T47D (cell line): ENCODE data around the gene KRAS.

Experiments
- DNase-seq, 2 experiments: peaks; one replicate each; pipeline versions ENCODE4 v3.0.0 to v3.0.0-alpha.2; 2011 to 2012; ENCODE audit warnings: low read depth in 1 of 2, low spot score in 1 of 2
- JUND ChIP-seq: IDR thresholded peaks from 2 replicates; pipeline ENCODE4 v1.6.1; 2012; ENCODE audit warnings: low read depth
- in situ Hi-C: cut with HindIII; loops from 2 replicates; pipeline ENCODE4 v1.10.0; 2016; ENCODE audit warnings: low sequenced_read_pairs, low pct_unique_long_range_greater_than_20kb

KRAS gene

GRCh38 chr12:25162866-25163265 is 87.9 kb downstream of the KRAS start:
- in situ Hi-C loops, result no loop called here
- DNase-seq, result no peak
- TF ChIP-seq JUND, result no peak

GRCh38 chr12:25156061-25156460 is 94.7 kb downstream of the KRAS start:
- in situ Hi-C loops, result no loop called here

GRCh38 chr12:25155022-25155576 is 95.6 kb downstream of the KRAS start:
- no peak for TF ChIP-seq JUND
- peak in 1 of 2 experiments; percentile 37 for DNase-seq
- in situ Hi-C loops, result no loop called here

More at GRCh38 chr12:25156061-25156460, 94.7 kb downstream of the KRAS start:
- no peak for DNase-seq
- TF ChIP-seq JUND, result no peak
